Immature natural killer cell (primary cell): ENCODE results near the gene BST2. TPM values are rescaled to one million over a fixed set of nuclear protein-coding genes. Genes with fewer than 3 reads are reported as not detected.
"Not testable (repeated sequence)": the region's sequence is repeated elsewhere in the genome, so short reads cannot be mapped to it uniquely, and the experiment has no call there.

Source experiments
- DNase-seq, 3 donors: peaks; one replicate each; pipeline ENCODE4 v3.0.0; 2022; ENCODE audit warnings: mixed read lengths in 1 of 3
- H3K27ac Mint-ChIP-seq, 6 donors: one replicate each; pipeline ENCODE4 v1.8.0; 2020; ENCODE audit warnings: mixed read lengths in 6 of 6, mild to moderate bottlenecking in 5 of 6, inconsistent platforms in 4 of 6, moderate library complexity in 3 of 6
- H3K27me3 Mint-ChIP-seq, 3 donors: one replicate each; pipeline ENCODE4 v1.8.0; 2020 to 2021; ENCODE audit warnings: low read depth in 3 of 3, mild to moderate bottlenecking in 3 of 3, mixed read lengths in 3 of 3, moderate library complexity in 3 of 3, inconsistent platforms in 1 of 3
- H3K36me3 Mint-ChIP-seq, 3 donors: one replicate each; pipeline ENCODE4 v1.8.0; 2020; ENCODE audit warnings: mixed read lengths in 3 of 3, inconsistent platforms in 2 of 3, mild to moderate bottlenecking in 2 of 3
- H3K4me1 Mint-ChIP-seq, 2 donors: one replicate each; pipeline ENCODE4 v1.8.0; 2020; ENCODE audit warnings: inconsistent platforms in 2 of 2, mild to moderate bottlenecking in 2 of 2, mixed read lengths in 2 of 2, moderate library complexity in 1 of 2
- H3K4me3 Mint-ChIP-seq, 5 donors: one replicate each; pipeline ENCODE4 v1.8.0; 2020; ENCODE audit warnings: mild to moderate bottlenecking in 5 of 5, mixed read lengths in 5 of 5, inconsistent platforms in 3 of 5, moderate library complexity in 3 of 5
- H3K9me3 Mint-ChIP-seq, 6 donors: one replicate each; pipeline ENCODE4 v1.8.0; 2020; ENCODE audit warnings: mild to moderate bottlenecking in 6 of 6, mixed read lengths in 6 of 6, inconsistent platforms in 4 of 6, moderate library complexity in 3 of 6
- polyA plus RNA-seq, 3 donors: library from polyadenylated mRNA; unstranded; fragments of 300-500 nt; fragmentation: Illumina TruSeq; gene quantifications; one replicate each; pipeline ENCODE4 v1.2.3, GENCODE V29; 2021

BST2 gene
- polyA plus RNA-seq, 3 donors from 2014 or later = 326 to 394 (median 383) TPM

- Mint-ChIP-seq H3K36me3 (no peaks in the 10 kb centered on the region), H3K4me1 (peaks cover 14 to 26% of the 10 kb centered on the region in 2 donors), H3K27ac (peak overlapping the region in 2 of 6 donors; percentile 13 to 65), H3K4me3 (peak overlapping the region; percentile 85 to 90 (median 87)), H3K9me3 (no peaks in the 10 kb centered on the region), H3K27me3 (peaks cover 0 to 7% (median 0%) of the 10 kb centered on the region in 3 donors)
- DNase-seq = peak; percentile 83 to 86 (median 85)
These were observed 14.6 kb downstream of the BST2 start for GRCh38 chr19:17390665-17391370.

GRCh38 chr19:17389957-17390664 lies 15.3 kb downstream of the BST2 start:
- no peaks in the 10 kb centered on the region for H3K9me3 Mint-ChIP-seq
- H3K4me3 Mint-ChIP-seq = peak overlapping the region; percentile 19 to 88 (median 52)
- peaks cover 0 to 7% (median 0%) of the 10 kb centered on the region in 3 donors for H3K27me3 Mint-ChIP-seq
- peaks cover 14 to 24% of the 10 kb centered on the region in 2 donors for H3K4me1 Mint-ChIP-seq
- H3K27ac Mint-ChIP-seq = no peak overlapping the region
- H3K36me3 Mint-ChIP-seq = no peaks in the 10 kb centered on the region
- no peak for DNase-seq

- Mint-ChIP-seq H3K27me3 (peaks cover 0 to 7% (median 0%) of the 10 kb centered on the region in 3 donors), H3K4me3 (peak overlapping the region in 2 of 5 donors; percentile 52 to 54), H3K9me3 (no peaks in the 10 kb centered on the region), H3K4me1 (peaks cover 14 to 18% of the 10 kb centered on the region in 2 donors), H3K36me3 (no peaks in the 10 kb centered on the region), H3K27ac (no peak overlapping the region)
- DNase-seq = no peak
These were observed 16.1 kb downstream of the BST2 start for GRCh38 chr19:17389288-17389687.

GRCh38 chr19:17385878-17386611 lies 19.4 kb downstream of the BST2 start:
- Mint-ChIP-seq H3K27ac (no peak overlapping the region), H3K4me3 (no peak overlapping the region), H3K36me3 (no peaks in the 10 kb centered on the region), H3K27me3 (peaks cover 0 to 2% (median 0%) of the 10 kb centered on the region in 3 donors), H3K4me1 (peaks cover 10 to 12% of the 10 kb centered on the region in 2 donors), H3K9me3 (no peaks in the 10 kb centered on the region)
- peak; percentile 46 to 51 (median 46) for DNase-seq

- Mint-ChIP-seq H3K27me3 (peaks cover 0 to 11% (median 6%) of the 10 kb centered on the region in 3 donors), H3K9me3 (peaks cover 0 to 1% (median 0%) of the 10 kb centered on the region in 6 donors), H3K27ac (no peak overlapping the region), H3K36me3 (no peaks in the 10 kb centered on the region), H3K4me1 (peaks cover 5 to 6% of the 10 kb centered on the region in 2 donors), H3K4me3 (no peak overlapping the region)
- no peak for DNase-seq
These were observed 24.8 kb downstream of the BST2 start for GRCh38 chr19:17380426-17381138.

GRCh38 chr19:17379221-17379631 lies 26.2 kb downstream of the BST2 start:
- no peak for DNase-seq
- Mint-ChIP-seq H3K27me3 (peaks cover 0 to 12% (median 6%) of the 10 kb centered on the region in 3 donors), H3K36me3 (no peaks in the 10 kb centered on the region), H3K9me3 (peaks cover 0 to 1% (median 0%) of the 10 kb centered on the region in 6 donors), H3K4me1 (peaks cover 5 to 6% of the 10 kb centered on the region in 2 donors), H3K27ac (peak overlapping the region in 1 of 6 donors; percentile 50), H3K4me3 (no peak overlapping the region)

GRCh38 chr19:17378271-17378670 lies 27.2 kb downstream of the BST2 start:
- Mint-ChIP-seq H3K36me3 (no peaks in the 10 kb centered on the region), H3K27me3 (peaks cover 0 to 12% (median 6%) of the 10 kb centered on the region in 3 donors), H3K9me3 (peaks cover 0 to 1% (median 0%) of the 10 kb centered on the region in 6 donors), H3K4me3 (no peak overlapping the region), H3K27ac (peak overlapping the region in 1 of 6 donors; percentile 50), H3K4me1 (peaks cover 5 to 6% of the 10 kb centered on the region in 2 donors)
- no peak for DNase-seq

GRCh38 chr19:17376935-17377600 lies 28.4 kb downstream of the BST2 start, which contains the start of gene PLVAP:
TSS of gene PLVAP (minus strand) at chr19:17377342. CDS start at chr19:17377288, 54 bp downstream.
- no peak within 1 kb of the TSS for H3K4me3 Mint-ChIP-seq
- no peak within 1 kb of the TSS for H3K27ac Mint-ChIP-seq
- H3K4me1 Mint-ChIP-seq = no peaks in the 10 kb centered on the region
- H3K9me3 Mint-ChIP-seq = peaks cover 0 to 1% (median 0%) of the 10 kb centered on the region in 6 donors
- no peak for DNase-seq
- H3K36me3 Mint-ChIP-seq = no peaks in the 10 kb centered on the region
- H3K27me3 Mint-ChIP-seq = peaks cover 0 to 12% (median 6%) of the 10 kb centered on the region in 3 donors

- Mint-ChIP-seq H3K9me3 (no peaks in the 10 kb centered on the region), H3K36me3 (no peaks in the 10 kb centered on the region), H3K27me3 (peaks cover 0 to 7% (median 4%) of the 10 kb centered on the region in 3 donors), H3K27ac (peak overlapping the region in 2 of 6 donors; percentile 14 to 53), H3K4me1 (peaks cover 0 to 5% of the 10 kb centered on the region in 2 donors), H3K4me3 (peak overlapping the region in 1 of 5 donors; percentile 19)
- no peak for DNase-seq
These were observed 35.3 kb downstream of the BST2 start for GRCh38 chr19:17370026-17370587.

- Mint-ChIP-seq H3K36me3 (no peaks in the 10 kb centered on the region), H3K27me3 (peaks cover 0 to 5% (median 4%) of the 10 kb centered on the region in 3 donors), H3K4me1 (peaks cover 0 to 5% of the 10 kb centered on the region in 2 donors), H3K4me3 (no peak overlapping the region), H3K27ac (no peak overlapping the region), H3K9me3 (no peaks in the 10 kb centered on the region)
- no peak for DNase-seq
These were observed 40.1 kb downstream of the BST2 start for GRCh38 chr19:17365361-17365760.

- H3K36me3 Mint-ChIP-seq, H3K27me3 Mint-ChIP-seq, DNase-seq, H3K4me3 Mint-ChIP-seq, H3K9me3 Mint-ChIP-seq, H3K4me1 Mint-ChIP-seq, H3K27ac Mint-ChIP-seq: not testable (repeated sequence)
These were observed 41.4 kb downstream of the BST2 start for GRCh38 chr19:17363852-17364605.
